ENCODE data around the gene PSME3. TPM values are rescaled to one million over a fixed set of nuclear protein-coding genes. Genes with fewer than 3 reads are reported as not detected.

PSME3 gene, protein sequence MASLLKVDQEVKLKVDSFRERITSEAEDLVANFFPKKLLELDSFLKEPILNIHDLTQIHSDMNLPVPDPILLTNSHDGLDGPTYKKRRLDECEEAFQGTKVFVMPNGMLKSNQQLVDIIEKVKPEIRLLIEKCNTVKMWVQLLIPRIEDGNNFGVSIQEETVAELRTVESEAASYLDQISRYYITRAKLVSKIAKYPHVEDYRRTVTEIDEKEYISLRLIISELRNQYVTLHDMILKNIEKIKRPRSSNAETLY
- 73.4 and 88.7 TPM in 2 replicates for total RNA-seq (2014; rRNA removed; shearing (Covaris generic); ENCODE audit: low replicate concordance)

DNA sequence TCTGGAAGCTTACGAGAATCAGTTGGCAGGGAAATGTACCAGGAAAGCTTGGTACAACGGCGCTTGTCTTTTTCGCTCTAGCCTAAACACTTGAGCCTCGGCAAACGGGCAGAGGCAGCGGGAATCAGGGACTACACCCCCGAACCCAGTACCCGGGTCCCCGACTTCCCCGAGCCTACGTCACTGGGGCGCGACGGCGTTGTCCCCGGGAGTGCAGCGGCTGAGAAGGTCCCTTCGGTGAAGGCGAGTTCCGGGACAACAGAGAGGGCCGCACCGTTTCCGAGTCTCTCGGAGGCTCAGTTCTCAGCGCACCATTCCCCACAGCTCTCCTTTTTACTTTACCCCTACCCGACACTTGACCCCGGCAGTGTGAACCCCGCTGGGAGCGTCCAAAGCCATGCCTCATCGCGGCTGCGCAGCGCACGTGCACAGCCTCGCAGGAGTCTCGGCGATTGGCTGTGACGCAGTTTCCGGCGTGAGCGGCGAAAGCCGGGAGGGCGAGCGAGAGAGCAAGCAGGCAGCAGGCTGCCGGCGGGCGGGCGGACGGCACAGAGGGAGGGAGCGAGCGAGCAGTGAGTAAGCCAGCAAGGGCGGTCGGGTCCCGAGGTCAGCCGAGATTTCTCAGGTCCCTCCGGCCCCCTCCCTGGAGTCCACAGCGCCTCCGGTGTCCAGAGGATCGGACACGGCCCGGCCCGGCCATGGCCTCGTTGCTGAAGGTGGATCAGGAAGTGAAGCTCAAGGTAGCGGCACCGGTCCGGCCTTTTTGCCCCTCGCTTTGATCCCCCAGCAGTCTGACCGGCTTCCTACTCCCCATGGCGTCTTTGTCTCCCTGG, at the start of gene PSME3:
TSS of gene PSME3 (plus strand) at position 464 of the 833 bp plus-strand sequence. CDS start at position 699, 235 bp downstream.
- Histone ChIP-seq H3K4me3 (ENCODE audit: low read length) (peak within 1 kb of the TSS; percentile 95), H3K27ac (ENCODE audit: low read length) (peak within 1 kb of the TSS; percentile 66), H2AFZ (ENCODE audit: low read length) (peak within 1 kb of the TSS; percentile 38), H3K9me2 (replicated peaks; ENCODE audit: insufficient read depth, low read length) (no peaks in the 10 kb centered on the region), H3K9me3 (ENCODE audit: low read length) (no peaks in the 10 kb centered on the region), H3K79me2 (ENCODE audit: low read length) (peaks cover 40% of the 10 kb centered on the region), H3K9ac (ENCODE audit: low read length) (peak within 1 kb of the TSS; percentile 98), H3K4me1 (ENCODE audit: low read length) (peaks cover 19% of the 10 kb centered on the region), H3K27me3 (ENCODE audit: low read length) (no peaks in the 10 kb centered on the region), H3K36me3 (ENCODE audit: insufficient read depth, low read length) (peaks cover 28% of the 10 kb centered on the region), H3K4me2 (ENCODE audit: low read depth, low read length, poor library complexity, severe bottlenecking) (peak within 1 kb of the TSS; percentile 92), H4K20me1 (ENCODE audit: insufficient read depth, low read depth, low read length) (peaks cover 18% of the 10 kb centered on the region; the same call in 1 of the 2 replicates)
- peak; percentile 96 for DNase-seq

GRCh38 chr17:42783791-42784138, 49.4 kb upstream of the PSME3 start:
- Histone ChIP-seq H3K27ac (ENCODE audit: low read length) (no peak overlapping the region), H3K79me2 (ENCODE audit: low read length) (no peaks in the 10 kb centered on the region), H3K36me3 (ENCODE audit: insufficient read depth, low read length) (no peaks in the 10 kb centered on the region; the same call in 1 of the 2 replicates), H3K27me3 (ENCODE audit: low read length) (no peaks in the 10 kb centered on the region), H3K9me3 (ENCODE audit: low read length) (no peaks in the 10 kb centered on the region), H3K4me3 (ENCODE audit: low read length) (no peak overlapping the region), H3K9me2 (replicated peaks; ENCODE audit: insufficient read depth, low read length) (no peaks in the 10 kb centered on the region), H3K4me1 (ENCODE audit: low read length) (no peaks in the 10 kb centered on the region), H4K20me1 (ENCODE audit: insufficient read depth, low read depth, low read length) (no peaks in the 10 kb centered on the region), H2AFZ (ENCODE audit: low read length) (no peak overlapping the region), H3K9ac (ENCODE audit: low read length) (no peak overlapping the region), H3K4me2 (ENCODE audit: low read depth, low read length, poor library complexity, severe bottlenecking) (no peak overlapping the region)
- no peak for DNase-seq

GRCh38 chr17:42784409-42784808, 48.8 kb upstream of the PSME3 start:
- no peak overlapping the region for H3K27ac ChIP-seq (ENCODE audit: low read length)
- no peak overlapping the region for H3K4me3 ChIP-seq (ENCODE audit: low read length)
- H3K9me2 ChIP-seq (replicated peaks; ENCODE audit: insufficient read depth, low read length), result no peaks in the 10 kb centered on the region
- no peaks in the 10 kb centered on the region for H3K27me3 ChIP-seq (ENCODE audit: low read length)
- H3K4me2 ChIP-seq (ENCODE audit: low read depth, low read length, poor library complexity, severe bottlenecking), result no peak overlapping the region
- no peak overlapping the region for H3K9ac ChIP-seq (ENCODE audit: low read length)
- H3K79me2 ChIP-seq (ENCODE audit: low read length), result no peaks in the 10 kb centered on the region
- H3K36me3 ChIP-seq (ENCODE audit: insufficient read depth, low read length), result no peaks in the 10 kb centered on the region; the same call in 1 of the 2 replicates
- H2AFZ ChIP-seq (ENCODE audit: low read length), result no peak overlapping the region
- no peaks in the 10 kb centered on the region for H3K4me1 ChIP-seq (ENCODE audit: low read length)
- no peak for DNase-seq
- no peaks in the 10 kb centered on the region for H3K9me3 ChIP-seq (ENCODE audit: low read length)
- H4K20me1 ChIP-seq (ENCODE audit: insufficient read depth, low read depth, low read length), result no peaks in the 10 kb centered on the region

- H3K27me3 ChIP-seq (ENCODE audit: low read length), result no peaks in the 10 kb centered on the region
- H3K4me2 ChIP-seq (ENCODE audit: low read depth, low read length, poor library complexity, severe bottlenecking), result no peak overlapping the region
- H3K4me1 ChIP-seq (ENCODE audit: low read length), result no peaks in the 10 kb centered on the region
- H3K79me2 ChIP-seq (ENCODE audit: low read length), result no peaks in the 10 kb centered on the region
- H3K9me3 ChIP-seq (ENCODE audit: low read length), result no peaks in the 10 kb centered on the region
- no peaks in the 10 kb centered on the region; the same call in 1 of the 2 replicates for H3K36me3 ChIP-seq (ENCODE audit: insufficient read depth, low read length)
- no peaks in the 10 kb centered on the region for H3K9me2 ChIP-seq (replicated peaks; ENCODE audit: insufficient read depth, low read length)
- H3K9ac ChIP-seq (ENCODE audit: low read length), result no peak overlapping the region
- no peak for DNase-seq
- H3K27ac ChIP-seq (ENCODE audit: low read length), result no peak overlapping the region
- no peak overlapping the region for H3K4me3 ChIP-seq (ENCODE audit: low read length)
- no peak overlapping the region for H2AFZ ChIP-seq (ENCODE audit: low read length)
- H4K20me1 ChIP-seq (ENCODE audit: insufficient read depth, low read depth, low read length), result no peaks in the 10 kb centered on the region
These were observed 48.2 kb upstream of the PSME3 start for GRCh38 chr17:42784811-42785592.

DNA sequence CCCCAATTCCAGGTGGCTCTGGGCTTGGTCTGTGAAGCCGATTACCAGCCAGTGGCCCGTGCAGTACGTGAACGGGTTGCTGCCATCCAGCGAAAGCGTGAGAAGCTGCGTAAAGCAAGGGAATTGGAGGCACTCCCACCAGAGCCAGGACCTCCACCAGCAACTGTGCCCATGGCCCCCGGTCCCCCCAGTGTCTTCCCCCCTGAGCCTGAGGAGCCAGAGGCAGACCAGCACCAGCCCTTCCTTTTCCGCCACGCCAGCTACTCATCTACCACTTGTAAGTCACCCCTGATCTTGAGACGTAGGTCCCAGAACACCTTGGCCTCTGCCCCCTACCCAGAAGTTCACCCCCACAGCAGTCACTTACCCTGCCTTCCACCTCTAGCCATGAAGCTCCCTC, 45.9 kb upstream of the PSME3 start:
- H3K27me3 ChIP-seq (ENCODE audit: low read length), result no peaks in the 10 kb centered on the region
- no peaks in the 10 kb centered on the region for H3K9me3 ChIP-seq (ENCODE audit: low read length)
- no peak overlapping the region for H3K4me3 ChIP-seq (ENCODE audit: low read length)
- no peaks in the 10 kb centered on the region for H3K79me2 ChIP-seq (ENCODE audit: low read length)
- H2AFZ ChIP-seq (ENCODE audit: low read length), result no peak overlapping the region
- no peaks in the 10 kb centered on the region for H3K4me1 ChIP-seq (ENCODE audit: low read length)
- no peak overlapping the region for H3K4me2 ChIP-seq (ENCODE audit: low read depth, low read length, poor library complexity, severe bottlenecking)
- H3K9me2 ChIP-seq (replicated peaks; ENCODE audit: insufficient read depth, low read length), result no peaks in the 10 kb centered on the region
- H3K36me3 ChIP-seq (ENCODE audit: insufficient read depth, low read length), result no peaks in the 10 kb centered on the region; the same call in 1 of the 2 replicates
- no peak for DNase-seq
- no peak overlapping the region for H3K27ac ChIP-seq (ENCODE audit: low read length)
- H3K9ac ChIP-seq (ENCODE audit: low read length), result no peak overlapping the region
- H4K20me1 ChIP-seq (ENCODE audit: insufficient read depth, low read depth, low read length), result no peaks in the 10 kb centered on the region

DNA sequence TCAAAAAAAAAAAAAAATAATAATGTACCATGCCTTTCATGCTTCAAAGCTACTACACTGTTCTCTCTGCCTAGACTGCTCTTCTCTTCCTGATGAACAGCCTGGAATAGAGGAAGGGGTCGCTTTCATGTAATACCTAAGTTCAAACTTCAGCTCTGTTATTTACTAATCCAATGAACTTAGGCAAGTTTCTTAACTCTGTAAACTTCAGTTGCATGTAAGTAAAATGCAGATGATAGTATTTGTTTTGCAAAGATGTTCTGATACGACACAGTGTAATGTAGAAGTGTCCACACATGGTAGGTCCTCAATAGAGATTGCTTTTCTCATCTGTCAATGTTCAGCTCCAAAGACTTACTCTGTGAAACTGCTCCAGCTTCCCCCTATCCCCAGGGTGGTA, 41.2 kb upstream of the PSME3 start:
- H2AFZ ChIP-seq (ENCODE audit: low read length), result no peak overlapping the region
- H4K20me1 ChIP-seq (ENCODE audit: insufficient read depth, low read depth, low read length), result no peaks in the 10 kb centered on the region
- H3K27me3 ChIP-seq (ENCODE audit: low read length), result no peaks in the 10 kb centered on the region
- DNase-seq, result no peak
- H3K9me3 ChIP-seq (ENCODE audit: low read length), result no peaks in the 10 kb centered on the region
- no peak overlapping the region for H3K9ac ChIP-seq (ENCODE audit: low read length)
- H3K27ac ChIP-seq (ENCODE audit: low read length), result no peak overlapping the region
- H3K36me3 ChIP-seq (ENCODE audit: insufficient read depth, low read length), result no peaks in the 10 kb centered on the region; the same call in 1 of the 2 replicates
- no peak overlapping the region for H3K4me3 ChIP-seq (ENCODE audit: low read length)
- no peaks in the 10 kb centered on the region; the same call in none of the 2 replicates for H3K4me1 ChIP-seq (ENCODE audit: low read length)
- no peaks in the 10 kb centered on the region for H3K9me2 ChIP-seq (replicated peaks; ENCODE audit: insufficient read depth, low read length)
- no peaks in the 10 kb centered on the region for H3K79me2 ChIP-seq (ENCODE audit: low read length)
- H3K4me2 ChIP-seq (ENCODE audit: low read depth, low read length, poor library complexity, severe bottlenecking), result no peak overlapping the region

DNA sequence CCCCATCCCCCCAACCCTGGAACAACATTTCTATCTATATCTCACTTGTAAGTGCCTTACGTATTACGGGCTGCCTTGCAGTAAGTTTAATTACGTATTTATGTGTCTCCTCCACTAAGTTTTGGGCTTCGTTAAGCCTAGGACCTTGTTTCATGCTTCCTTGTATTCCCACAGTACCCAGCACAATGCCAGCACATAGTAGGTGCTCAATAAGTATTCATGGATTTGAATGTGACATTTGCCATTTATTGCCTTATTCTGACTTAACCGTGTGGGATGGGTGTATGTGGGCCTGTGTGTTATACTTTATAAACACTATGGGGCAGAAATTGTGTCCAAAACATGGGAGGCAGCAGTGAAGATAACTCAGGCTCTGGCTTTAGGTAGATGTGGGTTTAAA, 40.7 kb upstream of the PSME3 start:
- Histone ChIP-seq H3K4me1 (ENCODE audit: low read length) (peaks cover 6% of the 10 kb centered on the region), H3K4me2 (ENCODE audit: low read depth, low read length, poor library complexity, severe bottlenecking) (no peak overlapping the region), H3K9ac (ENCODE audit: low read length) (no peak overlapping the region), H3K36me3 (ENCODE audit: insufficient read depth, low read length) (no peaks in the 10 kb centered on the region; the same call in 1 of the 2 replicates), H3K4me3 (ENCODE audit: low read length) (no peak overlapping the region), H3K9me3 (ENCODE audit: low read length) (no peaks in the 10 kb centered on the region), H4K20me1 (ENCODE audit: insufficient read depth, low read depth, low read length) (no peaks in the 10 kb centered on the region), H3K27me3 (ENCODE audit: low read length) (no peaks in the 10 kb centered on the region), H2AFZ (ENCODE audit: low read length) (no peak overlapping the region), H3K79me2 (ENCODE audit: low read length) (peaks cover 5% of the 10 kb centered on the region), H3K27ac (ENCODE audit: low read length) (no peak overlapping the region), H3K9me2 (replicated peaks; ENCODE audit: insufficient read depth, low read length) (no peaks in the 10 kb centered on the region)
- DNase-seq, result no peak

DNA sequence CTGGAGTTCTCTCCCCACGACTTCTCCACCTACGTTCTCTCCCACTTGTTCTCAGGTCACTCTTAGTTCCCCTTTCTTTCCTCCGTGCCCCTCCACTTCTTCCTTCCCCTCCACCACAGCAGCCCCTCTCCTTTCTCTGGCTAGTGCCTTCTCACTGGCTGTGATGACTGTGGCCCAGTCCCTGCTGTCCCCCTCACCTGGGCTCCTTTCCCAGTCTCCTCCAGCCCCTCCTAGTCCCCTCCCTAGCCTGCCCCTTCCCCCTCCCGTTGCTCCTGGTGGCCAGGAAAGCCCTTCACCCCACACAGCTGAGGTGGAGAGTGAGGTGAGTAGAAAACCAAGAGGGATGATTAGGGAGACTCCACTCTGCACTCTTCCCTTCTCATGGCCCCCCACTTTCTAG, 38.1 kb upstream of the PSME3 start:
- Histone ChIP-seq H3K9ac (ENCODE audit: low read length) (no peak overlapping the region), H3K4me2 (ENCODE audit: low read depth, low read length, poor library complexity, severe bottlenecking) (no peak overlapping the region), H3K27me3 (ENCODE audit: low read length) (no peaks in the 10 kb centered on the region), H3K27ac (ENCODE audit: low read length) (no peak overlapping the region), H3K4me1 (ENCODE audit: low read length) (peaks cover 13% of the 10 kb centered on the region), H3K4me3 (ENCODE audit: low read length) (no peak overlapping the region), H3K79me2 (ENCODE audit: low read length) (peaks cover 13% of the 10 kb centered on the region), H3K9me2 (replicated peaks; ENCODE audit: insufficient read depth, low read length) (no peaks in the 10 kb centered on the region), H2AFZ (ENCODE audit: low read length) (no peak overlapping the region), H4K20me1 (ENCODE audit: insufficient read depth, low read depth, low read length) (no peaks in the 10 kb centered on the region), H3K36me3 (ENCODE audit: insufficient read depth, low read length) (no peaks in the 10 kb centered on the region), H3K9me3 (ENCODE audit: low read length) (no peaks in the 10 kb centered on the region)
- no peak for DNase-seq
